ENCODE results near the gene TMA7.

The TMA7 gene

GRCh38 chr3:48422272-48422671, 17.8 kb upstream of the TMA7 start:
- H3K9ac ChIP-seq (ENCODE audit: low read length): no peak overlapping the region
- no peaks in the 10 kb centered on the region for H3K36me3 ChIP-seq (ENCODE audit: insufficient read depth, low read length)
- H3K4me2 ChIP-seq (ENCODE audit: low read length): no peak overlapping the region
- no peaks in the 10 kb centered on the region for H3K9me3 ChIP-seq (ENCODE audit: low read length)
- no peaks in the 10 kb centered on the region for H3K79me2 ChIP-seq (ENCODE audit: insufficient read depth, low read length)
- no peaks in the 10 kb centered on the region for H3F3A ChIP-seq (ENCODE audit: insufficient read depth, low read length)
- no peaks in the 10 kb centered on the region for H3K4me1 ChIP-seq (ENCODE audit: insufficient read depth, low read length, severe bottlenecking)
- H2AFZ ChIP-seq (ENCODE audit: low read length): no peak overlapping the region
- H4K20me1 ChIP-seq (ENCODE audit: insufficient read depth, low read length): no peaks in the 10 kb centered on the region
- no peak overlapping the region for H3K27ac ChIP-seq (ENCODE audit: low read depth, low read length, poor library complexity, severe bottlenecking)
- no peaks in the 10 kb centered on the region for H3K9me2 ChIP-seq (ENCODE audit: low read depth, low read length)
- H3K4me3 ChIP-seq (ENCODE audit: low read depth, low read length, poor library complexity, severe bottlenecking): no peak overlapping the region
- no peak for TF ChIP-seq EZH2 (IDR thresholded peaks at IDR 0.05; ENCODE audit: borderline replicate concordance, low read length)
- TF ChIP-seq, protein P1, sequence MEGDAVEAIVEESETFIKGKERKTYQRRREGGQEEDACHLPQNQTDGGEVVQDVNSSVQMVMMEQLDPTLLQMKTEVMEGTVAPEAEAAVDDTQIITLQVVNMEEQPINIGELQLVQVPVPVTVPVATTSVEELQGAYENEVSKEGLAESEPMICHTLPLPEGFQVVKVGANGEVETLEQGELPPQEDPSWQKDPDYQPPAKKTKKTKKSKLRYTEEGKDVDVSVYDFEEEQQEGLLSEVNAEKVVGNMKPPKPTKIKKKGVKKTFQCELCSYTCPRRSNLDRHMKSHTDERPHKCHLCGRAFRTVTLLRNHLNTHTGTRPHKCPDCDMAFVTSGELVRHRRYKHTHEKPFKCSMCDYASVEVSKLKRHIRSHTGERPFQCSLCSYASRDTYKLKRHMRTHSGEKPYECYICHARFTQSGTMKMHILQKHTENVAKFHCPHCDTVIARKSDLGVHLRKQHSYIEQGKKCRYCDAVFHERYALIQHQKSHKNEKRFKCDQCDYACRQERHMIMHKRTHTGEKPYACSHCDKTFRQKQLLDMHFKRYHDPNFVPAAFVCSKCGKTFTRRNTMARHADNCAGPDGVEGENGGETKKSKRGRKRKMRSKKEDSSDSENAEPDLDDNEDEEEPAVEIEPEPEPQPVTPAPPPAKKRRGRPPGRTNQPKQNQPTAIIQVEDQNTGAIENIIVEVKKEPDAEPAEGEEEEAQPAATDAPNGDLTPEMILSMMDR (IDR thresholded peaks at IDR 0.05; ENCODE audit: low read length): peak; percentile 26; the same call in 1 of the 2 replicates
- no peaks in the 10 kb centered on the region; the same call in 1 of the 2 replicates for H3K27me3 ChIP-seq (ENCODE audit: insufficient read depth, low read length)

GRCh38 chr3:48422681-48423080, 17.4 kb upstream of the TMA7 start:
- H4K20me1 ChIP-seq (ENCODE audit: insufficient read depth, low read length): no peaks in the 10 kb centered on the region
- H3K79me2 ChIP-seq (ENCODE audit: insufficient read depth, low read length): no peaks in the 10 kb centered on the region
- H3F3A ChIP-seq (ENCODE audit: insufficient read depth, low read length): no peaks in the 10 kb centered on the region
- no peaks in the 10 kb centered on the region; the same call in 1 of the 2 replicates for H3K27me3 ChIP-seq (ENCODE audit: insufficient read depth, low read length)
- H3K4me1 ChIP-seq (ENCODE audit: insufficient read depth, low read length, severe bottlenecking): no peaks in the 10 kb centered on the region
- no peaks in the 10 kb centered on the region for H3K36me3 ChIP-seq (ENCODE audit: insufficient read depth, low read length)
- H3K4me2 ChIP-seq (ENCODE audit: low read length): no peak overlapping the region
- H3K9me3 ChIP-seq (ENCODE audit: low read length): no peaks in the 10 kb centered on the region
- TF ChIP-seq, protein P1 (IDR thresholded peaks at IDR 0.05; ENCODE audit: low read length): no peak
- no peak for TF ChIP-seq EZH2 (IDR thresholded peaks at IDR 0.05; ENCODE audit: borderline replicate concordance, low read length)
- H2AFZ ChIP-seq (ENCODE audit: low read length): no peak overlapping the region
- H3K9me2 ChIP-seq (ENCODE audit: low read depth, low read length): no peaks in the 10 kb centered on the region
- H3K4me3 ChIP-seq (ENCODE audit: low read depth, low read length, poor library complexity, severe bottlenecking): no peak overlapping the region
- H3K9ac ChIP-seq (ENCODE audit: low read length): no peak overlapping the region
- no peak overlapping the region for H3K27ac ChIP-seq (ENCODE audit: low read depth, low read length, poor library complexity, severe bottlenecking)

DNA sequence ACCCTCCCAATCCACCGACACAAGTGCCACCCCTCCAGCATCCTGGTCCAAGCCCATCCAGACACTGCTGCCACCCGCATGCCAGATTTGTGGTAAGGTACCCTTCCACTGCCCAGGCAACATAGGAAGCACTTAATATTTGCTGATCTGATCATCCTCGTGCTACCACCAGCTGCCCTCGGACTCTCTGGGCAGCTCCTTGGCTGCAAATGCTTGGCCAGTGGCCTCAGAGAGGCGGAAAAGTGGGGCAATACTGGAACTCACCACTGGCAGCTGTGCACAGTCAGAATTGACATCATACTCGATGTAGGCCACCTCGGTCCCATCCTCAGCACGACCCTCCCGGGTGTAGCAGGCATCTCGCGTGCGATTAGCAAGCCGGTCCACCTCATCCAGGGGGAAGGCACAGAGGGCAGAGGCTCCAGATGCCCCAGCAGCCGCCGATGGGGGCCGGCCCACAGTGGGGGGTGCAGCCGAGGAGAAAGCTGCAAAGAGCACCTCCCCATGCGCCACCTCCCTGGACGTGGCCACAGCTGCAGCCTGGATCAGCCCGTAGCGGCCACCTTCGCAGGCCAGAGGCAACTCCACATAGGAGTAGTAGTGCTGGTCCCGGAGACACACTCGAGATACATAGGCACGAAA, 16.7 kb upstream of the TMA7 start:
- Histone ChIP-seq H3K4me2 (ENCODE audit: low read length) (no peak overlapping the region), H3F3A (ENCODE audit: insufficient read depth, low read length) (no peaks in the 10 kb centered on the region), H3K9ac (ENCODE audit: low read length) (no peak overlapping the region), H3K9me3 (ENCODE audit: low read length) (no peaks in the 10 kb centered on the region), H3K4me1 (ENCODE audit: insufficient read depth, low read length, severe bottlenecking) (no peaks in the 10 kb centered on the region), H3K9me2 (ENCODE audit: low read depth, low read length) (no peaks in the 10 kb centered on the region), H4K20me1 (ENCODE audit: insufficient read depth, low read length) (no peaks in the 10 kb centered on the region), H3K36me3 (ENCODE audit: insufficient read depth, low read length) (no peaks in the 10 kb centered on the region), H3K27me3 (ENCODE audit: insufficient read depth, low read length) (no peaks in the 10 kb centered on the region; the same call in 1 of the 2 replicates), H3K27ac (ENCODE audit: low read depth, low read length, poor library complexity, severe bottlenecking) (no peak overlapping the region), H2AFZ (ENCODE audit: low read length) (no peak overlapping the region), H3K4me3 (ENCODE audit: low read depth, low read length, poor library complexity, severe bottlenecking) (no peak overlapping the region), H3K79me2 (ENCODE audit: insufficient read depth, low read length) (no peaks in the 10 kb centered on the region)
- TF ChIP-seq EZH2 (IDR thresholded peaks at IDR 0.05; ENCODE audit: borderline replicate concordance, low read length): no peak
- TF ChIP-seq, protein P1 (IDR thresholded peaks at IDR 0.05; ENCODE audit: low read length): no peak
